ENCODE data around the gene MSTN.

DNA sequence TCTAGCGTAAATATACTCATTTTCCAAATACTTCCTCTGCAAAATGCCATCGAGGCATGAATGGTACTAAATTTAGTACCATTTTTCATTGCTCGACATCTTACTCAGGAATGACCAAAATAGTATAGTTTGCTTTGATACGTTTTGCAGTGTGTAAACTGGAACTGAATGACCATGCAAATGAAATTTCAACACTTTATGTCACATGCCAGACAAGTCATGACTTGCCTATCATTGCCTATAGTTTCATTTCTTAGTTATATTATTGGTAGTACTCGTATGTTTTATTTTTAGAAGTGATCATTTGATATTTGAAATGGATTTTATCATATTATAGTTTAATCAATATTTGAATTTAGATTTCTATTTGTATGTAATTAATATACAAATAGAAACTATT is 9.1 kb downstream of the MSTN start:
- TF ChIP-seq, protein P1, sequence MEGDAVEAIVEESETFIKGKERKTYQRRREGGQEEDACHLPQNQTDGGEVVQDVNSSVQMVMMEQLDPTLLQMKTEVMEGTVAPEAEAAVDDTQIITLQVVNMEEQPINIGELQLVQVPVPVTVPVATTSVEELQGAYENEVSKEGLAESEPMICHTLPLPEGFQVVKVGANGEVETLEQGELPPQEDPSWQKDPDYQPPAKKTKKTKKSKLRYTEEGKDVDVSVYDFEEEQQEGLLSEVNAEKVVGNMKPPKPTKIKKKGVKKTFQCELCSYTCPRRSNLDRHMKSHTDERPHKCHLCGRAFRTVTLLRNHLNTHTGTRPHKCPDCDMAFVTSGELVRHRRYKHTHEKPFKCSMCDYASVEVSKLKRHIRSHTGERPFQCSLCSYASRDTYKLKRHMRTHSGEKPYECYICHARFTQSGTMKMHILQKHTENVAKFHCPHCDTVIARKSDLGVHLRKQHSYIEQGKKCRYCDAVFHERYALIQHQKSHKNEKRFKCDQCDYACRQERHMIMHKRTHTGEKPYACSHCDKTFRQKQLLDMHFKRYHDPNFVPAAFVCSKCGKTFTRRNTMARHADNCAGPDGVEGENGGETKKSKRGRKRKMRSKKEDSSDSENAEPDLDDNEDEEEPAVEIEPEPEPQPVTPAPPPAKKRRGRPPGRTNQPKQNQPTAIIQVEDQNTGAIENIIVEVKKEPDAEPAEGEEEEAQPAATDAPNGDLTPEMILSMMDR (IDR thresholded peaks at IDR 0.05): no peak
- TF ChIP-seq POLR2AphosphoS5 (IDR thresholded peaks at IDR 0.05) (no peak), POLR2A (IDR thresholded peaks at IDR 0.05) (no peak)

Measured in prostate gland (tissue), 2 donors.